ENCODE data around the gene INPP5A. TPM values are rescaled to one million over a fixed set of nuclear protein-coding genes. Genes with fewer than 3 reads are reported as not detected.

The INPP5A gene
- total and polyA plus RNA-seq, 9 of the 15 experiments (the other 6 are each of a cell fraction or from before 2014, with no cell fraction given), result 0.66 to 11.6 (median 7.7) TPM

DNA sequence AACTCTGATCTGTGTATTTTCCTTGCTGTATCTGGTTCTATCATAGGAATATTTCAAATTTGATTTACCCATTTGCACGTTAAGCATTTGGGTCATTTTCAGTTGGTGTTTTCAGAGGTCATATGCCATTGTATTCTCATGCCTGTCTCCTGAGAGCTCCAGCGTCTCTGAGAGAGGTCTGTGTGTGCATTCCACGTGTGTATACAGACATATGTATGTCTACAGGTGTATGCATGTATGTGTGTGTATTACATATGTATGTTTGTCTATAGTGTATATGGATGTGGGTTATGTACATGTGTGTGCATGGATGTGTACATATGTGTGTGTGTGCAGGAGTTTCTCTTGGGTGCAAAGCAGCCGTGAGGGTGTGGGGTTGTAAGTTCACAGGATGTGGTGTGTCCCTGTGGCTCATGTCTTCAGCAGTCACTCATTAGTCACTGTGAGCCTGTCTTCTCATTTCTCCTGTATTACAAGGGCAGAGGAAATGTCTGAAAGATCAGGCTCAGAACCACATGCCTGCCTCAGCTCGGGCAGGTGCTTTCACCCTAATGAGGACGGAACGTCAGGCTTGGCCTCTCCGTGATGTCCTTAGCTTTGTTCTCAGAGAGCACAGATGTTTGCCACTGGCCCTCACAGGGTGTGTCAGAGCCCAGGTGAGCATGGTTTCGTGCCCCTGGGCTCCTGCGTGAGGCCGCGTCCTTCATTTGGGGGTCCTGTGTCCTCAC, 146.7 kb downstream of the INPP5A start (continued):
- TF ChIP-seq ZNF175 (CRISPR knock-in tag; IDR thresholded peaks at IDR 0.05; ENCODE audit: low read depth) (0 out of 2 replicates have a peak, but pooled peaks have one; percentile 49), LCOR (CRISPR knock-in tag; IDR thresholded peaks at IDR 0.05) (no peak), ARID2 (IDR thresholded peaks at IDR 0.05) (peak; percentile 35; the same call in 1 of the 2 replicates), TCF3 (CRISPR knock-in tag; IDR thresholded peaks at IDR 0.05) (no peak), ZNF589 (CRISPR knock-in tag; IDR thresholded peaks at IDR 0.05; ENCODE audit: low read depth) (peak; percentile 42; the same call in 1 of the 2 replicates)
- TF ChIP-seq, protein P1, sequence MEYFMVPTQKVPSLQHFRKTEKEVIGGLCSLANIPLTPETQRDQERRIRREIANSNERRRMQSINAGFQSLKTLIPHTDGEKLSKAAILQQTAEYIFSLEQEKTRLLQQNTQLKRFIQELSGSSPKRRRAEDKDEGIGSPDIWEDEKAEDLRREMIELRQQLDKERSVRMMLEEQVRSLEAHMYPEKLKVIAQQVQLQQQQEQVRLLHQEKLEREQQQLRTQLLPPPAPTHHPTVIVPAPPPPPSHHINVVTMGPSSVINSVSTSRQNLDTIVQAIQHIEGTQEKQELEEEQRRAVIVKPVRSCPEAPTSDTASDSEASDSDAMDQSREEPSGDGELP (CRISPR knock-in tag; IDR thresholded peaks at IDR 0.05; ENCODE audit: borderline replicate concordance), result peak; percentile 19; the same call in 1 of the 2 replicates
- TF ChIP-seq, protein P2, sequence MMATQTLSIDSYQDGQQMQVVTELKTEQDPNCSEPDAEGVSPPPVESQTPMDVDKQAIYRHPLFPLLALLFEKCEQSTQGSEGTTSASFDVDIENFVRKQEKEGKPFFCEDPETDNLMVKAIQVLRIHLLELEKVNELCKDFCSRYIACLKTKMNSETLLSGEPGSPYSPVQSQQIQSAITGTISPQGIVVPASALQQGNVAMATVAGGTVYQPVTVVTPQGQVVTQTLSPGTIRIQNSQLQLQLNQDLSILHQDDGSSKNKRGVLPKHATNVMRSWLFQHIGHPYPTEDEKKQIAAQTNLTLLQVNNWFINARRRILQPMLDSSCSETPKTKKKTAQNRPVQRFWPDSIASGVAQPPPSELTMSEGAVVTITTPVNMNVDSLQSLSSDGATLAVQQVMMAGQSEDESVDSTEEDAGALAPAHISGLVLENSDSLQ (IDR thresholded peaks at IDR 0.05), result peak; percentile 11; the same call in 1 of the 2 replicates
- TF ChIP-seq, protein P3, sequence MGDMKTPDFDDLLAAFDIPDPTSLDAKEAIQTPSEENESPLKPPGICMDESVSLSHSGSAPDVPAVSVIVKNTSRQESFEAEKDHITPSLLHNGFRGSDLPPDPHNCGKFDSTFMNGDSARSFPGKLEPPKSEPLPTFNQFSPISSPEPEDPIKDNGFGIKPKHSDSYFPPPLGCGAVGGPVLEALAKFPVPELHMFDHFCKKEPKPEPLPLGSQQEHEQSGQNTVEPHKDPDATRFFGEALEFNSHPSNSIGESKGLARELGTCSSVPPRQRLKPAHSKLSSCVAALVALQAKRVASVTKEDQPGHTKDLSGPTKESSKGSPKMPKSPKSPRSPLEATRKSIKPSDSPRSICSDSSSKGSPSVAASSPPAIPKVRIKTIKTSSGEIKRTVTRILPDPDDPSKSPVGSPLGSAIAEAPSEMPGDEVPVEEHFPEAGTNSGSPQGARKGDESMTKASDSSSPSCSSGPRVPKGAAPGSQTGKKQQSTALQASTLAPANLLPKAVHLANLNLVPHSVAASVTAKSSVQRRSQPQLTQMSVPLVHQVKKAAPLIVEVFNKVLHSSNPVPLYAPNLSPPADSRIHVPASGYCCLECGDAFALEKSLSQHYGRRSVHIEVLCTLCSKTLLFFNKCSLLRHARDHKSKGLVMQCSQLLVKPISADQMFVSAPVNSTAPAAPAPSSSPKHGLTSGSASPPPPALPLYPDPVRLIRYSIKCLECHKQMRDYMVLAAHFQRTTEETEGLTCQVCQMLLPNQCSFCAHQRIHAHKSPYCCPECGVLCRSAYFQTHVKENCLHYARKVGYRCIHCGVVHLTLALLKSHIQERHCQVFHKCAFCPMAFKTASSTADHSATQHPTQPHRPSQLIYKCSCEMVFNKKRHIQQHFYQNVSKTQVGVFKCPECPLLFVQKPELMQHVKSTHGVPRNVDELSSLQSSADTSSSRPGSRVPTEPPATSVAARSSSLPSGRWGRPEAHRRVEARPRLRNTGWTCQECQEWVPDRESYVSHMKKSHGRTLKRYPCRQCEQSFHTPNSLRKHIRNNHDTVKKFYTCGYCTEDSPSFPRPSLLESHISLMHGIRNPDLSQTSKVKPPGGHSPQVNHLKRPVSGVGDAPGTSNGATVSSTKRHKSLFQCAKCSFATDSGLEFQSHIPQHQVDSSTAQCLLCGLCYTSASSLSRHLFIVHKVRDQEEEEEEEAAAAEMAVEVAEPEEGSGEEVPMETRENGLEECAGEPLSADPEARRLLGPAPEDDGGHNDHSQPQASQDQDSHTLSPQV (IDR thresholded peaks at IDR 0.05), result peak; percentile 64
- TF ChIP-seq, protein P4, sequence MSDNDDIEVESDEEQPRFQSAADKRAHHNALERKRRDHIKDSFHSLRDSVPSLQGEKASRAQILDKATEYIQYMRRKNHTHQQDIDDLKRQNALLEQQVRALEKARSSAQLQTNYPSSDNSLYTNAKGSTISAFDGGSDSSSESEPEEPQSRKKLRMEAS (CRISPR knock-in tag; IDR thresholded peaks at IDR 0.05), result peak; percentile 82
- TF ChIP-seq, protein P5, sequence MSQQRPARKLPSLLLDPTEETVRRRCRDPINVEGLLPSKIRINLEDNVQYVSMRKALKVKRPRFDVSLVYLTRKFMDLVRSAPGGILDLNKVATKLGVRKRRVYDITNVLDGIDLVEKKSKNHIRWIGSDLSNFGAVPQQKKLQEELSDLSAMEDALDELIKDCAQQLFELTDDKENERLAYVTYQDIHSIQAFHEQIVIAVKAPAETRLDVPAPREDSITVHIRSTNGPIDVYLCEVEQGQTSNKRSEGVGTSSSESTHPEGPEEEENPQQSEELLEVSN (IDR thresholded peaks at IDR 0.05; ENCODE audit: borderline replicate concordance in 1 of 2, extremely low read depth in 1 of 2, insufficient read depth in 1 of 2, insufficient read length in 1 of 2, low read depth in 1 of 2, low read length in 1 of 2, poor library complexity in 1 of 2, severe bottlenecking in 1 of 2), result peak; percentile 32 to 55
- TF ChIP-seq, protein P6, sequence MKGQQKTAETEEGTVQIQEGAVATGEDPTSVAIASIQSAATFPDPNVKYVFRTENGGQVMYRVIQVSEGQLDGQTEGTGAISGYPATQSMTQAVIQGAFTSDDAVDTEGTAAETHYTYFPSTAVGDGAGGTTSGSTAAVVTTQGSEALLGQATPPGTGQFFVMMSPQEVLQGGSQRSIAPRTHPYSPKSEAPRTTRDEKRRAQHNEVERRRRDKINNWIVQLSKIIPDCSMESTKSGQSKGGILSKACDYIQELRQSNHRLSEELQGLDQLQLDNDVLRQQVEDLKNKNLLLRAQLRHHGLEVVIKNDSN (CRISPR knock-in tag; IDR thresholded peaks at IDR 0.05), result 0 out of 2 replicates have a peak, but pooled peaks have one; percentile 16

Data from K562 (cell line).